Measurements from ENCODE around the gene C18orf54.

DNA sequence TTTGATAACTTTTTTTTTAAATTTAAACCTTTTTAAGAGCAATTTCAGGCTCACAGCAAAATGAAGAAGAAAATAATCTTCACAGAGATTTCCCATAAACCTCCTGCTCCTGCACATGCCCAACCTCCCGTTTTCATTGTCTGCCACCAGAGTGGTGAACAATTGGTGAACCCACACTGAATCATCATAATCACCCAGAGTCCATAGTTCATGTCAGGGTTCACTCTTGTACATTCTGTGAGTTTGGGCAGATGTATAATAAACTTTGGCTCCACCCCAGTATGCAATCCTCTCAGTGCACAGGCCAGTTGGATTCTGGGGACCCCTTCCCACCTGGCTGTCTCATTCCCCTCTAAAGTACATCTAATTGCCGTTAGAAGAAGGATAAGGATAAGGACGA lies 24.4 kb downstream of the C18orf54 start:
- TF ChIP-seq, protein P1, sequence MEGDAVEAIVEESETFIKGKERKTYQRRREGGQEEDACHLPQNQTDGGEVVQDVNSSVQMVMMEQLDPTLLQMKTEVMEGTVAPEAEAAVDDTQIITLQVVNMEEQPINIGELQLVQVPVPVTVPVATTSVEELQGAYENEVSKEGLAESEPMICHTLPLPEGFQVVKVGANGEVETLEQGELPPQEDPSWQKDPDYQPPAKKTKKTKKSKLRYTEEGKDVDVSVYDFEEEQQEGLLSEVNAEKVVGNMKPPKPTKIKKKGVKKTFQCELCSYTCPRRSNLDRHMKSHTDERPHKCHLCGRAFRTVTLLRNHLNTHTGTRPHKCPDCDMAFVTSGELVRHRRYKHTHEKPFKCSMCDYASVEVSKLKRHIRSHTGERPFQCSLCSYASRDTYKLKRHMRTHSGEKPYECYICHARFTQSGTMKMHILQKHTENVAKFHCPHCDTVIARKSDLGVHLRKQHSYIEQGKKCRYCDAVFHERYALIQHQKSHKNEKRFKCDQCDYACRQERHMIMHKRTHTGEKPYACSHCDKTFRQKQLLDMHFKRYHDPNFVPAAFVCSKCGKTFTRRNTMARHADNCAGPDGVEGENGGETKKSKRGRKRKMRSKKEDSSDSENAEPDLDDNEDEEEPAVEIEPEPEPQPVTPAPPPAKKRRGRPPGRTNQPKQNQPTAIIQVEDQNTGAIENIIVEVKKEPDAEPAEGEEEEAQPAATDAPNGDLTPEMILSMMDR (IDR thresholded peaks at IDR 0.05) = no peak
- no peak for TF ChIP-seq EZH2 (IDR thresholded peaks at IDR 0.05)

Data from neural progenitor cell (in vitro differentiated cells).